Activated CD4-positive, alpha-beta memory T cell treated with anti-CD3 and anti-CD28 coated beads for 36 hours (primary cell): ENCODE data around the gene RTN4IP1. TPM values are rescaled to one million over a fixed set of nuclear protein-coding genes. Genes with fewer than 3 reads are reported as not detected.
"Not testable (repeated sequence)": the region's sequence is repeated elsewhere in the genome, so short reads cannot be mapped to it uniquely, and the experiment has no call there.

ENCODE experiments used
- CTCF ChIA-PET: fragments of 350-600 bp; sonication (Branson Sonifier 250); formaldehyde crosslinking; loops from one replicate; lab custom pipeline; 2021; ENCODE audit warnings: antibody characterized with exemption, inconsistent platforms; lab: Charles Lee
- POLR2A ChIA-PET: fragments of 350-600 bp; sonication (Branson Sonifier 250); formaldehyde crosslinking; loops from one replicate; lab custom pipeline; 2021; ENCODE audit warnings: antibody characterized with exemption; lab: Charles Lee
- DNase-seq: peaks from one replicate; pipeline ENCODE4 v3.0.0-alpha.2; 2020
- H3K27ac Mint-ChIP-seq: one replicate; pipeline ENCODE4 v1.8.0; 2021; ENCODE audit warnings: mixed read lengths
- H3K27me3 Mint-ChIP-seq: one replicate; pipeline ENCODE4 v1.8.0; 2021; ENCODE audit warnings: mixed read lengths
- H3K36me3 Mint-ChIP-seq: one replicate; pipeline ENCODE4 v1.8.0; 2021; ENCODE audit warnings: mixed read lengths
- H3K4me1 Mint-ChIP-seq: one replicate; pipeline ENCODE4 v1.8.0; 2021; ENCODE audit warnings: low read depth, mixed read lengths
- H3K4me3 Mint-ChIP-seq: one replicate; pipeline ENCODE4 v1.8.0; 2021; ENCODE audit warnings: mild to moderate bottlenecking, mixed read lengths
- H3K9me3 Mint-ChIP-seq: one replicate; pipeline ENCODE4 v1.8.0; 2021; ENCODE audit warnings: mixed read lengths
- intact Hi-C: fragments of 100-400 bp; cut with micrococcal nuclease; formaldehyde crosslinking; loops from one replicate; pipeline ENCODE4 v1.15.1; 2023
- total RNA-seq, 2 experiments: library from RNA; stranded (reverse); gene quantifications; one replicate each; pipeline ENCODE4 v1.2.3, GENCODE V29; 2021

Gene RTN4IP1
- total RNA-seq, 2 experiments from 2014 or later, result 8.0 to 8.5 TPM

DNA sequence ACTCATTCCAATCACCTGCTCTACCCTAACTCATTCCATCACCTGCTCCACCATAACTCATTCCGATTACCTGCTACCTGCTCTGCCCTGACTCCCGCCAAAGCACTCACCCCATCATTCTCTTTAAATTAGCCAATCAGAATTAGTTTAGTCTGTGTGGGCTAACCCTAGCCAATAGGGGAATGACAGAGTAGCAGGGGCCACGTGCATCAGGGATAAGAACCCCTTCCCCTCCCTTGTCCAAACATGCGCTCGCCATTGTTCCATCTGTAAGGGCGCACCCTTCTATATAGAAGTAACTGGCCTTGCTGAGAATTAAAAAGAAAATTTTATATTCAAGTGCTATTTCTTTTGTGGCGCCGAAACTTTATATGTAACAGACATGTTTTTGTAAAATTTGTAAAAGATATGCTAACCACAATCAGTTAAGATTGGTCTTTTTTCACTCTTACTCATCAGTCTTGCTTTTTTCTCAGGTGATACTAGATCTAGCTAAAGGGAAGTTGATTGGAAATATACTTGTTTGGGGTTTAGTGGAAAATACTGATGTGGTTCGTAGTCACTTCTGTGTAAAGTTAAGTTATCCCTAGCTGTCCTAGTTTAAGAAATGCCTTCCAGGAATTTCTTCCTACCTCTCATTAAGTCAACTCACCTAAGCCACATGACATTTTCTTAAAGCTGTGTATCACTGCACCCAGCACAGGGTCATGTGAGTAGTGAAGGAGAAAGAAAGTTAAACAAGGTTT lies 16.5 kb downstream of the RTN4IP1 start:
- CTCF ChIA-PET, result interaction anchor here (1.2 to 2.5 kb wide), 2 partner anchors 46 to 367 kb away, joined by 3 to 10 read pairs; no protein-coding TSS in a partner anchor

DNA sequence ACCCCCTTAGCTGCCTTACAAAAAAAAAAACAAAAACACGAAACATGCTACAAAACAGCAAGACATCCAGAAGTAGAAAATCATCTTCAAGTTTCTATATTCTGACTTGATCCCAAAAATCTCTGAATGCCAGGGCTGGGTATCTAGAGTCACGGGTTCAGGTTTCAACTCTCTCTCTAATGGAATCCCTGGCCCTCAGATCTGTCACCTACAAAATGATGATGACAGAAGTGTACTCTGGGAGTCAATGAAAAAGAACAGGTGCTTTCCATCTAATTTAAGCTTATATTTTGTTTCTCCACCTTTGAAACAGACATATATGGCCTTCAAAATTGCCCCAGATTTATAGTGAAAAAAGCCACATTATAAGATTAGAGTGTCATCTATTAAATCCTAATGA lies 18.3 kb downstream of the RTN4IP1 start:
- intact Hi-C loops, result no loop called here
- peaks cover 14% of the 10 kb centered on the region for H3K4me1 Mint-ChIP-seq
- no peaks in the 10 kb centered on the region for H3K27me3 Mint-ChIP-seq
- CTCF ChIA-PET, result interaction anchor here (0.6 to 2.5 kb wide), 4 partner anchors 49 to 379 kb away, joined by 3 to 10 read pairs (median 3); no protein-coding TSS in a partner anchor
- no peak overlapping the region for H3K4me3 Mint-ChIP-seq
- peaks cover 3% of the 10 kb centered on the region for H3K36me3 Mint-ChIP-seq
- no peak overlapping the region for H3K27ac Mint-ChIP-seq
- no peaks in the 10 kb centered on the region for H3K9me3 Mint-ChIP-seq
- POLR2A ChIA-PET, result no interaction called here
- DNase-seq, result no peak

More for the DNA sequence above, 16.5 kb downstream of the RTN4IP1 start:
- intact Hi-C loops, result loop anchor here (1.0 kb wide), 1 partner anchor 16 kb away; the partner anchor contains the start of genes QRSL1 and RTN4IP1
- no peak for DNase-seq
- Mint-ChIP-seq H3K36me3 (peaks cover 3% of the 10 kb centered on the region), H3K4me1 (peaks cover 14% of the 10 kb centered on the region), H3K27me3 (no peaks in the 10 kb centered on the region), H3K9me3 (no peaks in the 10 kb centered on the region), H3K27ac (peak overlapping the region; percentile 26), H3K4me3 (no peak overlapping the region)
- POLR2A ChIA-PET, result no interaction called here

DNA sequence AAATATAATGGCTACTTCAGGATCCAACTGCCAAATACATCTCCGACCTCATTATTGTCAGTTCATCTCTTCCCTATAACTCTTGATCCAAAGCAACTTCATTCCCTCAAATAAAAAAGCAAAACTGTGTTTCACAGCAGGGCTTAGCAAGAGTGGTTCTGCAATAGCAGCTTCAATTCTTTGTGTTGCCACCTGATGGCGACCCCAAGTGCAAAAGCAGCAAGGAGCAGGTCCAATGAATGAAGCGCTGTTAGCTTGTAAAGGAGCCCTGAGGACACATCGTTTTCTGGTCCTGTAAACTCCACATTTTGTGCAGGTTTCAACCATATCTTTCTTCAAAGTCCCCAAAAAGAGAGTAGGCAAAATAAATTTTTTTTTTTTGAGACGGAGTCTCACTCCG lies 19.6 kb downstream of the RTN4IP1 start:
- Mint-ChIP-seq H3K4me1 (peaks cover 14% of the 10 kb centered on the region), H3K36me3 (peaks cover 5% of the 10 kb centered on the region), H3K27me3 (no peaks in the 10 kb centered on the region), H3K4me3 (no peak overlapping the region), H3K27ac (no peak overlapping the region), H3K9me3 (no peaks in the 10 kb centered on the region)
- DNase-seq, result peak; percentile 36
- ChIA-PET POLR2A (no interaction called here), CTCF (interaction anchor here (0.7 to 2.7 kb wide), 7 partner anchors 8 to 1345 kb away, joined by 3 to 25 read pairs (median 3); no protein-coding TSS in a partner anchor)
- intact Hi-C loops, result no loop called here

DNA sequence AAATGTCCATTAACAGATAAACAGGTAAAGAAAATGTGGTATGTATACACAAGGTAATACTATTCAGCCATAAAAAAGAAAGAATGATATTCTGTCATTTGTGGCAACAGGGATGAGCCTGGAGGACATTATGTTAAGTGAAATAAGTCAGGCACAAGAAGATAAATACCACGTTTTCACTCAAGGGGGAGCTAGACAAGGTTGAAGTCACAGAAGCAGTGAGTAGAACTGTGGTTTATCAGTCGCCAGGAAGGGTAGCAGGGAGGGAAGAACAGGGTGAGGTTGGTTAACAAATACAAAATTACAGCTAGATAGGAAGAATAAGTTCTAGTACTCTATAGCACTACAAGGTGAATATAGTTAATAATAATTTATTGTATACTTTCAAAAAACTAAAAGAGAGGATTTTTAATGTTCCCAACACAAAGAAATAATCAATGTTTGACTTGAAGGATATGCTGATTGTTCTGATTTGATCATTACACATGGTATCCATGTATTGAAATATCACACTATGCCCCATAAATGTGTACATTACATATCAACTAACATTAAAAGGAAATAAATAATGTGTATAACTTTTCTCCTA lies 21.1 kb downstream of the RTN4IP1 start:
- peak; percentile 14 for DNase-seq
- Mint-ChIP-seq H3K27me3 (no peaks in the 10 kb centered on the region), H3K9me3 (no peaks in the 10 kb centered on the region), H3K27ac (no peak overlapping the region), H3K4me3 (no peak overlapping the region), H3K4me1 (peaks cover 8% of the 10 kb centered on the region), H3K36me3 (peaks cover 7% of the 10 kb centered on the region)
- ChIA-PET POLR2A (no interaction called here), CTCF (interaction anchor here (0.6 to 2.7 kb wide), 20 partner anchors 8 to 512 kb away, joined by 3 to 25 read pairs (median 4); no protein-coding TSS in a partner anchor)
- intact Hi-C loops, result loop anchor here (1.0 kb wide), 1 partner anchor 371 kb away; no protein-coding TSS in a partner anchor

- DNase-seq, result no peak
- Mint-ChIP-seq H3K9me3 (peaks cover 2% of the 10 kb centered on the region), H3K4me3 (no peak overlapping the region), H3K27ac (no peak overlapping the region), H3K36me3 (peaks cover 11% of the 10 kb centered on the region), H3K27me3 (no peaks in the 10 kb centered on the region), H3K4me1 (no peaks in the 10 kb centered on the region)
- intact Hi-C loops, result no loop called here
- ChIA-PET CTCF (no interaction called here), POLR2A (no interaction called here)
These were observed 29.0 kb downstream of the RTN4IP1 start for GRCh38 chr6:106600329-106600728.

- ChIA-PET CTCF (no interaction called here), POLR2A (no interaction called here)
- H3K4me1 Mint-ChIP-seq, result no peaks in the 10 kb centered on the region
- H3K36me3 Mint-ChIP-seq, result peaks cover 11% of the 10 kb centered on the region
- DNase-seq, result no peak
- H3K9me3 Mint-ChIP-seq, result peaks cover 2% of the 10 kb centered on the region
- H3K27me3 Mint-ChIP-seq, result no peaks in the 10 kb centered on the region
- intact Hi-C loops, result no loop called here
- no peak overlapping the region for H3K27ac Mint-ChIP-seq
- no peak overlapping the region for H3K4me3 Mint-ChIP-seq
These were observed 29.9 kb downstream of the RTN4IP1 start for GRCh38 chr6:106599440-106599839.

DNA sequence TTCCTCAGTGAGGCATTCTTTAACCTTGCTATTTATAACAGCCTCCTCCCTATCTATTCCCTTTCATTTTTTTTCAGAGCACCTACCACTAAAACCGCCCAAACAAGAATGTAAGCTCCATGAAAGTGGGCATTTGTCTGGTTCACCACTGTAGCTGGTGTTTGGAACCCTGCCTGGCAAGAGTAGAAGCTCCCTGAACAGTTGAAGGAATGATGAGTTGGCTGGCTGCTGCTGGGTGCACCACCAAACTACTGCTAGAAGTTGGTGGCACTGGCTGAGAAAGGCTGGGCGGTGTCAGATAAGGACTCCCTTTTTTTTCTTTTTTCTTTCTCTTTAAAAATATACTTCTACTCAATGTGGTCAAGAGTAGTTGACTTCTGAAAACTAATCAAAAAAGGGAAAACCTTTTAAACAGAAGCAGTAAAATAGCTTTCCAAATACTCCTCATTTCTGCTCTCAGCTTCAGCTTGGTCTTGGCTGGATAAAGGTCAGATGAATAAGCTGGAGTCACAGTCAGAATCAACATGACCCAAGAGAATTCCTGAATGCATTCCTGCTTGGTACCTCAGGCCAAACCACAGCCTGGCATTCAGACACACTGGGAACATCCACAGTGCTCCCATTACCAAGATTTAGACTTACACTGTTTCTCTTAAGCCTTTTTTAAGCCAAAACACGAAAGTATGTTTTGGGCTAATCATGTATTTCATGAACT lies 38.0 kb downstream of the RTN4IP1 start:
- ChIA-PET POLR2A (interaction anchor here (0.6 to 1.2 kb wide), 2 partner anchors 10 to 119 kb away, joined by 3 to 4 read pairs; no protein-coding TSS in a partner anchor), CTCF (interaction anchor here (1.3 kb wide), 1 partner anchor 17 kb away, joined by 3 read pairs; no protein-coding TSS in a partner anchor)
- Mint-ChIP-seq H3K27me3 (no peaks in the 10 kb centered on the region), H3K4me3 (no peak overlapping the region), H3K27ac (no peak overlapping the region), H3K9me3 (no peaks in the 10 kb centered on the region), H3K4me1 (no peaks in the 10 kb centered on the region), H3K36me3 (peaks cover 8% of the 10 kb centered on the region)
- intact Hi-C loops, result no loop called here
- no peak for DNase-seq

GRCh38 chr6:106588937-106589336 lies 40.4 kb downstream of the RTN4IP1 start:
- DNase-seq, intact Hi-C loops, H3K4me1 Mint-ChIP-seq, H3K27ac Mint-ChIP-seq, H3K36me3 Mint-ChIP-seq, POLR2A ChIA-PET, H3K27me3 Mint-ChIP-seq, H3K9me3 Mint-ChIP-seq, H3K4me3 Mint-ChIP-seq: not testable (repeated sequence)
- CTCF ChIA-PET, result interaction anchor here (1.0 kb wide), 1 partner anchor 391 kb away, joined by 3 read pairs; no protein-coding TSS in a partner anchor

DNA sequence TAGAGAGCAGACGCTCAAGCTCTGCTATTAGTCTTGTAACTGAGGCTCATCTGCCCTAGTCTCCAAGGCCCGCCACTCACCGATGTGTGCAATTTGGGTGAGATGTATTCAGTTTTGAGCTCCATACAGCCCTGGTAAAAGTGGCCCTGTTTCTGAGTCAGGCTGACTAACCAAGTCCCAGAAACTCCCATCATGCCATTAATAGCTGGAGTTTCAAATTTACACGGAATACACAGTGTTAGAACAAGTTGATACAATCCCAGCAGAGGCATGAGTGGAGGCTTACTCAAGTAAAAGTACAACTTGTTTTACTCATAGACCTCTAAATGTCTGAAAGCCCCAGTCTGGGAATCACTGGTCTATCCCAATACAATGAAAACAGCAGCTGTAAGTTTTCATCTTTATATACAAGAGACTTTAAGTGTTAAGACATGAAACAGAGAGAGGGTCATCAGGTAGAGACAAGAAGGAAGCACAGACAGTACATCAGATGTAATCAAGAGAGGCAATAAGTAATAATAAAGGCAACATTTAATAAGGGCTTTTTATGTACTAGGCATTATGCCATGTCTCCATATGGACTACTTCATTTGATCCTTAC lies 42.4 kb downstream of the RTN4IP1 start:
- Mint-ChIP-seq H3K27ac (no peak overlapping the region), H3K36me3 (peaks cover 13% of the 10 kb centered on the region)
- POLR2A ChIA-PET, result no interaction called here

DNA sequence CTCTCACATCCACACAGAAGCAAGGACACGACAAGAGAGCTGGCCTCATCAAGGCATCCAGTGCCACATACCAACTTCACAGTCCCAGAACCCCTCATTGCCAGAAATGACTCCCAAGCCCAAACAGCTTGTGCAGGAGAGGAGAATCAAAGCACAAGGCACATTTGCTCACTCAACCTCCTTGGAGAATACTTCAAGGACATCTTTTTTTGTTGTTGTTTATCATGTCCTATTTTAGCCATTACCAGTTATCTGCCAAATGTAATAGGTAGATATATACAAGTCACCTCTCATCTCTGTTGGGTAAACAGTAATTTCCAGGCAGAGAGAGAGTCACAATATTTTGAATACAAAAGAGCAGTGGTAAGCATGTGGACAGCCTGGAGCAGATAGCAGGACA lies 47.8 kb downstream of the RTN4IP1 start:
- ChIA-PET CTCF (interaction anchor here (1.2 to 1.6 kb wide), 2 partner anchors 15 to 136 kb away, joined by 3 to 4 read pairs; no protein-coding TSS in a partner anchor), POLR2A (interaction anchor here (1.2 kb wide), 1 partner anchor 10 kb away, joined by 4 read pairs; no protein-coding TSS in a partner anchor)
- peaks cover 9% of the 10 kb centered on the region for H3K36me3 Mint-ChIP-seq
- H3K9me3 Mint-ChIP-seq, result no peaks in the 10 kb centered on the region
- no peaks in the 10 kb centered on the region for H3K4me1 Mint-ChIP-seq
- intact Hi-C loops, result no loop called here
- no peak overlapping the region for H3K27ac Mint-ChIP-seq
- no peak overlapping the region for H3K4me3 Mint-ChIP-seq
- H3K27me3 Mint-ChIP-seq, result no peaks in the 10 kb centered on the region
- DNase-seq, result no peak

More for the DNA sequence above, 42.4 kb downstream of the RTN4IP1 start:
- Mint-ChIP-seq H3K4me1 (no peaks in the 10 kb centered on the region), H3K9me3 (no peaks in the 10 kb centered on the region), H3K4me3 (no peak overlapping the region), H3K27me3 (no peaks in the 10 kb centered on the region)
- intact Hi-C loops, result no loop called here
- CTCF ChIA-PET, result interaction anchor here (1.5 kb wide), 1 partner anchor 20 kb away, joined by 5 read pairs; no protein-coding TSS in a partner anchor
- DNase-seq, result no peak

- H3K4me1 Mint-ChIP-seq, result peaks cover 6% of the 10 kb centered on the region
- peaks cover 9% of the 10 kb centered on the region for H3K36me3 Mint-ChIP-seq
- no peak for DNase-seq
- H3K27ac Mint-ChIP-seq, result no peak overlapping the region
- no peaks in the 10 kb centered on the region for H3K9me3 Mint-ChIP-seq
- intact Hi-C loops, result no loop called here
- no peak overlapping the region for H3K4me3 Mint-ChIP-seq
- ChIA-PET POLR2A (no interaction called here), CTCF (interaction anchor here (1.0 kb wide), 1 partner anchor 13 kb away, joined by 5 read pairs; no protein-coding TSS in a partner anchor)
- no peaks in the 10 kb centered on the region for H3K27me3 Mint-ChIP-seq
These were observed 50.0 kb downstream of the RTN4IP1 start for GRCh38 chr6:106579281-106579680.
